ENCODE results near the gene ARIH1. TPM values are rescaled to one million over a fixed set of nuclear protein-coding genes. Genes with fewer than 3 reads are reported as not detected.
A peak's percentile ranks its signal among the peaks of the same experiment; 100 is the strongest.

ARIH1 gene
- total RNA-seq, 5 donors from 2014 or later (not counting 1 experiment from before 2014, with no cell fraction given): 163 to 207 (median 178) TPM

- no peak overlapping the region for H3K4me3 Mint-ChIP-seq
- H3K4me3 ChIP-seq (ENCODE audit: control insufficient read depth in 1 of 2, extremely low read depth in 1 of 2, low read length in 1 of 2): no peak overlapping the region
- H3K36me3 ChIP-seq (ENCODE audit: control insufficient read depth in 2 of 2, extremely low read depth in 1 of 2, insufficient read depth in 1 of 2, low read length in 1 of 2): no peaks in the 10 kb centered on the region
- peaks cover 4 to 12% (median 5%) of the 10 kb centered on the region in 3 donors for H3K9me3 Mint-ChIP-seq
- no peak for DNase-seq
- H3K9me3 ChIP-seq: no peaks in the 10 kb centered on the region
- H3K27me3 ChIP-seq (replicated peaks in 1 of 2; ENCODE audit: control insufficient read depth in 2 of 2, extremely low read depth in 1 of 2, insufficient read depth in 2 of 2, low read length in 1 of 2): no peaks in the 10 kb centered on the region
- peaks cover 20% of the 10 kb centered on the region for H3K36me3 Mint-ChIP-seq
- H3K27ac ChIP-seq (ENCODE audit: low read length): no peak overlapping the region
- H3K4me1 ChIP-seq (ENCODE audit: control insufficient read depth in 1 of 2, extremely low read depth in 1 of 2, insufficient read depth in 2 of 2, low read length in 2 of 2): peaks cover 13 to 15% of the 10 kb centered on the region in 2 experiments
- H3K4me1 Mint-ChIP-seq: peaks cover 62 to 70% (median 67%) of the 10 kb centered on the region in 3 donors
- no peak overlapping the region for H3K27ac Mint-ChIP-seq
- H3K27me3 Mint-ChIP-seq: no peaks in the 10 kb centered on the region
- WGBS (ENCODE audit: insufficient coverage): 80% methylated on average over 1 of the region's 3 CpGs
- no peak for ATAC-seq (replicated peaks in 1 of 4)
- ChIA-PET POLR2A (no interaction called here), CTCF (no interaction called here)
These were observed 62.4 kb downstream of the ARIH1 start for GRCh38 chr15:72536506-72536905.

- ATAC-seq (replicated peaks in 1 of 4): no peak
- H3K27me3 Mint-ChIP-seq: no peaks in the 10 kb centered on the region
- H3K36me3 Mint-ChIP-seq: peaks cover 22% of the 10 kb centered on the region
- ChIA-PET CTCF (no interaction called here), POLR2A (interaction anchor here in 1 of 2 donors (0.7 kb wide), 1 partner anchor 307 kb away, joined by 3 read pairs; no protein-coding TSS in a partner anchor)
- DNase-seq: no peak
- peaks cover 4 to 12% (median 5%) of the 10 kb centered on the region in 3 donors for H3K9me3 Mint-ChIP-seq
- no peak overlapping the region for H3K4me3 Mint-ChIP-seq
- H3K4me1 Mint-ChIP-seq: peaks cover 46 to 64% (median 54%) of the 10 kb centered on the region in 3 donors
- H3K4me3 ChIP-seq (ENCODE audit: control insufficient read depth in 1 of 2, extremely low read depth in 1 of 2, low read length in 1 of 2): no peak overlapping the region
- no peak overlapping the region for H3K27ac Mint-ChIP-seq
- no peaks in the 10 kb centered on the region for H3K27me3 ChIP-seq (replicated peaks in 1 of 2; ENCODE audit: control insufficient read depth in 2 of 2, extremely low read depth in 1 of 2, insufficient read depth in 2 of 2, low read length in 1 of 2)
- no peaks in the 10 kb centered on the region for H3K36me3 ChIP-seq (ENCODE audit: control insufficient read depth in 2 of 2, extremely low read depth in 1 of 2, insufficient read depth in 1 of 2, low read length in 1 of 2)
- no peak overlapping the region for H3K27ac ChIP-seq (ENCODE audit: low read length)
- H3K4me1 ChIP-seq (ENCODE audit: control insufficient read depth in 1 of 2, extremely low read depth in 1 of 2, insufficient read depth in 2 of 2, low read length in 2 of 2): peaks cover 5 to 12% of the 10 kb centered on the region in 2 experiments
- no peaks in the 10 kb centered on the region for H3K9me3 ChIP-seq
These were observed 64.8 kb downstream of the ARIH1 start for GRCh38 chr15:72538931-72539330.

- Histone ChIP-seq H3K36me3 (ENCODE audit: control insufficient read depth in 2 of 2, extremely low read depth in 1 of 2, insufficient read depth in 1 of 2, low read length in 1 of 2) (peaks cover 0 to 10% of the 10 kb centered on the region in 2 donors), H3K4me1 (ENCODE audit: control insufficient read depth in 1 of 2, extremely low read depth in 1 of 2, insufficient read depth in 2 of 2, low read length in 2 of 2) (peaks cover 2 to 3% of the 10 kb centered on the region in 2 experiments), H3K27me3 (replicated peaks in 1 of 2; ENCODE audit: control insufficient read depth in 2 of 2, extremely low read depth in 1 of 2, insufficient read depth in 2 of 2, low read length in 1 of 2) (no peaks in the 10 kb centered on the region), H3K4me3 (ENCODE audit: control insufficient read depth in 1 of 2, extremely low read depth in 1 of 2, low read length in 1 of 2) (no peak overlapping the region), H3K9me3 (no peaks in the 10 kb centered on the region), H3K27ac (ENCODE audit: low read length) (no peak overlapping the region)
- ChIA-PET CTCF (no interaction called here), POLR2A (interaction anchor here (0.6 kb wide), 2 partner anchors 33 to 58 kb away, joined by 3 read pairs; no protein-coding TSS in a partner anchor)
- 100% methylated on average over 8 of the region's 11 CpGs for WGBS (ENCODE audit: insufficient coverage)
- ATAC-seq (replicated peaks in 1 of 4) (no peak), DNase-seq (no peak)
- no peaks in the 10 kb centered on the region for H3K27me3 Mint-ChIP-seq
- peaks cover 30% of the 10 kb centered on the region for H3K36me3 Mint-ChIP-seq
- peaks cover 4 to 12% (median 5%) of the 10 kb centered on the region in 3 donors for H3K9me3 Mint-ChIP-seq
- H3K4me1 Mint-ChIP-seq: peaks cover 34 to 53% (median 43%) of the 10 kb centered on the region in 3 donors
- H3K4me3 Mint-ChIP-seq: no peak overlapping the region
- no peak overlapping the region for H3K27ac Mint-ChIP-seq
These were observed 66.6 kb downstream of the ARIH1 start for GRCh38 chr15:72540606-72541237.

GRCh38 chr15:72541674-72542073 is 67.5 kb downstream of the ARIH1 start:
- DNase-seq: no peak
- Mint-ChIP-seq H3K27ac (no peak overlapping the region), H3K4me3 (no peak overlapping the region), H3K36me3 (peaks cover 36% of the 10 kb centered on the region), H3K4me1 (peaks cover 30 to 46% (median 42%) of the 10 kb centered on the region in 3 donors), H3K9me3 (peaks cover 4 to 12% (median 5%) of the 10 kb centered on the region in 3 donors), H3K27me3 (no peaks in the 10 kb centered on the region)
- no peak overlapping the region for H3K4me3 ChIP-seq (ENCODE audit: control insufficient read depth in 1 of 2, extremely low read depth in 1 of 2, low read length in 1 of 2)
- H3K27me3 ChIP-seq (replicated peaks in 1 of 2; ENCODE audit: control insufficient read depth in 2 of 2, extremely low read depth in 1 of 2, insufficient read depth in 2 of 2, low read length in 1 of 2): no peaks in the 10 kb centered on the region
- no peak for ATAC-seq (replicated peaks in 1 of 4)
- peaks cover 0 to 14% of the 10 kb centered on the region in 2 donors for H3K36me3 ChIP-seq (ENCODE audit: control insufficient read depth in 2 of 2, extremely low read depth in 1 of 2, insufficient read depth in 1 of 2, low read length in 1 of 2)
- H3K27ac ChIP-seq (ENCODE audit: low read length): no peak overlapping the region
- POLR2A ChIA-PET: no interaction called here
- CTCF ChIA-PET: no interaction called here
- H3K4me1 ChIP-seq (ENCODE audit: control insufficient read depth in 1 of 2, extremely low read depth in 1 of 2, insufficient read depth in 2 of 2, low read length in 2 of 2): no peaks in the 10 kb centered on the region
- no peaks in the 10 kb centered on the region for H3K9me3 ChIP-seq

GRCh38 chr15:72545156-72545555 is 71.0 kb downstream of the ARIH1 start:
- no peak overlapping the region for H3K4me3 Mint-ChIP-seq
- H3K9me3 Mint-ChIP-seq: peaks cover 4 to 5% (median 5%) of the 10 kb centered on the region in 3 donors
- no peaks in the 10 kb centered on the region for H3K9me3 ChIP-seq
- H3K36me3 ChIP-seq (ENCODE audit: control insufficient read depth in 2 of 2, extremely low read depth in 1 of 2, insufficient read depth in 1 of 2, low read length in 1 of 2): peaks cover 0 to 23% of the 10 kb centered on the region in 2 donors
- WGBS (ENCODE audit: insufficient coverage): no CpG with 5 or more reads among the region's 1 CpG
- peaks cover 37% of the 10 kb centered on the region for H3K36me3 Mint-ChIP-seq
- no peak overlapping the region for H3K27ac ChIP-seq (ENCODE audit: low read length)
- peaks cover 38 to 46% (median 39%) of the 10 kb centered on the region in 3 donors for H3K4me1 Mint-ChIP-seq
- H3K4me1 ChIP-seq (ENCODE audit: control insufficient read depth in 1 of 2, extremely low read depth in 1 of 2, insufficient read depth in 2 of 2, low read length in 2 of 2): no peaks in the 10 kb centered on the region
- no peak overlapping the region for H3K4me3 ChIP-seq (ENCODE audit: control insufficient read depth in 1 of 2, extremely low read depth in 1 of 2, low read length in 1 of 2)
- ATAC-seq (replicated peaks in 1 of 4): no peak
- DNase-seq: no peak
- ChIA-PET CTCF (interaction anchor here in 1 of 2 donors (1.0 kb wide), 1 partner anchor 345 kb away, joined by 4 read pairs; no protein-coding TSS in a partner anchor), POLR2A (interaction anchor here in 1 of 2 donors (0.6 kb wide), 1 partner anchor 187 kb away, joined by 3 read pairs; no protein-coding TSS in a partner anchor)
- no peaks in the 10 kb centered on the region for H3K27me3 ChIP-seq (replicated peaks in 1 of 2; ENCODE audit: control insufficient read depth in 2 of 2, extremely low read depth in 1 of 2, insufficient read depth in 2 of 2, low read length in 1 of 2)
- no peaks in the 10 kb centered on the region for H3K27me3 Mint-ChIP-seq
- H3K27ac Mint-ChIP-seq: no peak overlapping the region

- Histone ChIP-seq H3K9me3 (no peaks in the 10 kb centered on the region), H3K36me3 (ENCODE audit: control insufficient read depth in 2 of 2, extremely low read depth in 1 of 2, insufficient read depth in 1 of 2, low read length in 1 of 2) (peaks cover 2 to 21% of the 10 kb centered on the region in 2 donors), H3K4me1 (ENCODE audit: control insufficient read depth in 1 of 2, extremely low read depth in 1 of 2, insufficient read depth in 2 of 2, low read length in 2 of 2) (no peaks in the 10 kb centered on the region), H3K4me3 (ENCODE audit: control insufficient read depth in 1 of 2, extremely low read depth in 1 of 2, low read length in 1 of 2) (no peak overlapping the region), H3K27me3 (replicated peaks in 1 of 2; ENCODE audit: control insufficient read depth in 2 of 2, extremely low read depth in 1 of 2, insufficient read depth in 2 of 2, low read length in 1 of 2) (no peaks in the 10 kb centered on the region), H3K27ac (ENCODE audit: low read length) (no peak overlapping the region)
- Mint-ChIP-seq H3K36me3 (peaks cover 40% of the 10 kb centered on the region), H3K9me3 (no peaks in the 10 kb centered on the region), H3K4me1 (peaks cover 20 to 51% (median 35%) of the 10 kb centered on the region in 3 donors), H3K27me3 (no peaks in the 10 kb centered on the region), H3K4me3 (no peak overlapping the region), H3K27ac (no peak overlapping the region)
- ChIA-PET CTCF (interaction anchor here in 1 of 2 donors (1.0 kb wide), 1 partner anchor 15 kb away, joined by 3 read pairs; no protein-coding TSS in a partner anchor), POLR2A (no interaction called here)
- WGBS (ENCODE audit: insufficient coverage): no CpG with 5 or more reads among the region's 8 CpGs
- DNase-seq (peak in 2 of 35 experiments; percentile 9 to 13), ATAC-seq (replicated peaks in 1 of 4) (peak in 2 of 4 experiments; percentile 29 to 30)
These were observed 80.6 kb downstream of the ARIH1 start for GRCh38 chr15:72554471-72555425.

Measured in T-cell (primary cell).